ENCODE measurements around the gene KDM4C. TPM values are rescaled to one million over a fixed set of nuclear protein-coding genes. Genes with fewer than 3 reads are reported as not detected.

The KDM4C gene
- total and polyA plus RNA-seq, 2 of the 8 experiments (the other 6 are each of a cell fraction or from before 2014, with no cell fraction given), result 13.0 to 26.1 TPM

GRCh38 chr9:6915635-6916034 lies 157.9 kb downstream of the KDM4C start (continued):
- TF ChIP-seq SIRT6 (IDR thresholded peaks at IDR 0.05; ENCODE audit: low read length) (no peak), SP4 (IDR thresholded peaks at IDR 0.05; ENCODE audit: low read length) (no peak), EZH2 (IDR thresholded peaks at IDR 0.05; ENCODE audit: low read depth, low read length, severe bottlenecking) (no peak)

All from H1 (cell line).